ENCODE data around the gene S100P.

Gene S100P

GRCh38 chr4:6727081-6727942 is 33.6 kb downstream of the S100P start:
- no peak for DNase-seq

GRCh38 chr4:6727943-6728250 is 34.2 kb downstream of the S100P start:
- DNase-seq, result no peak

- DNase-seq, result no peak
Observed at GRCh38 chr4:6728320-6729029, 34.8 kb downstream of the S100P start.

- DNase-seq, result no peak
Observed at GRCh38 chr4:6730603-6731317, 37.1 kb downstream of the S100P start.

- DNase-seq, result no peak
Observed at GRCh38 chr4:6731318-6731675, 37.6 kb downstream of the S100P start.

- no peak for DNase-seq
Observed at GRCh38 chr4:6731780-6732179, 38.1 kb downstream of the S100P start.

GRCh38 chr4:6732441-6733357 is 39.0 kb downstream of the S100P start:
- no peak for DNase-seq

- DNase-seq, result no peak
Observed at GRCh38 chr4:6733358-6734164, 39.9 kb downstream of the S100P start.

- DNase-seq, result no peak
Observed at GRCh38 chr4:6734165-6734786, 40.6 kb downstream of the S100P start.

GRCh38 chr4:6739920-6740319 is 46.2 kb downstream of the S100P start:
- no peak for DNase-seq

GRCh38 chr4:6740347-6740746 is 46.7 kb downstream of the S100P start:
- DNase-seq, result no peak

- no peak for DNase-seq
Observed at GRCh38 chr4:6742507-6742906, 48.8 kb downstream of the S100P start.

- no peak for DNase-seq
Observed at GRCh38 chr4:6742989-6743388, 49.3 kb downstream of the S100P start.

Measured in effector CD4-positive, alpha-beta T cell (primary cell).